GM20431 (cell line): ENCODE results near the gene ODAD4.
"Not testable (repeated sequence)": the region's sequence is repeated elsewhere in the genome, so short reads cannot be mapped to it uniquely, and the experiment has no call there.

Source experiments
- in situ Hi-C: fragments of 300-500 bp; cut with MseI, MboI; formaldehyde crosslinking; loops from one replicate; pipeline ENCODE4 v1.15.0; 2020; ENCODE audit warnings: low sequenced_read_pairs; ENCODE audit not compliant: unreplicated experiment

ODAD4 gene

DNA sequence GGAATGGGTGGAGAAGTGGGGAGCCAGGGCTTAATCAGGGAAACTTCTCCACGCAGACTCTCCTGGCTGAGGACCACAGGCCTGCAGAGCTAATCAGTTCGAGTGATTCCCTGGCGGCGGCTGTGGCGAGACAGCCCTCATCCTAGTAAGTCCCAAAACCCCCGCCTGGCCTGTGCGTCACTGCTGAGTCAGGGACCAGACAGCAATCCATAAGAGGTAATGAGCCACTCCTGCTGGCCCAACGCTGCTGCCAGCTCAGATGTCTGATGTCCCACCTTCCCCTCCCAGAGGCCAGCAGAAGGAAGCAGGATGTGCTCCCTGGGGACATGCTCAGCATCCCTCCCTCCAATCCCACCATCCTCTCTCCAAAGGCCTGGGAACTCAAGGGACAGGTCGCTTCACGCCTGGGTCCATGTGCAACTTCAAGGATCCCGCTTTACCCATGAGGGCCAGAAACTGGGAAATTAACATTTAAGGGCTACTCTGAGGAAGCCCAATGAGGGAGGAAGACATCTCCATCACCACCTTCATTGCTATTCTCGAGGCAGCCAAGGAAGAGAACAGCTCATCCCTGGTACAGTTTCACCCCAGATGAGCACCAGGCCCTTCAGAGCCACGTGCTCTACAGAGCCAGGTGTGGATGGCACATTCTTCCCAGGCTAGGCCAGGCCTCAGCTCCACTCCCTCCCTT is 19.6 kb upstream of the ODAD4 start:
- in situ Hi-C loops: no loop called here

DNA sequence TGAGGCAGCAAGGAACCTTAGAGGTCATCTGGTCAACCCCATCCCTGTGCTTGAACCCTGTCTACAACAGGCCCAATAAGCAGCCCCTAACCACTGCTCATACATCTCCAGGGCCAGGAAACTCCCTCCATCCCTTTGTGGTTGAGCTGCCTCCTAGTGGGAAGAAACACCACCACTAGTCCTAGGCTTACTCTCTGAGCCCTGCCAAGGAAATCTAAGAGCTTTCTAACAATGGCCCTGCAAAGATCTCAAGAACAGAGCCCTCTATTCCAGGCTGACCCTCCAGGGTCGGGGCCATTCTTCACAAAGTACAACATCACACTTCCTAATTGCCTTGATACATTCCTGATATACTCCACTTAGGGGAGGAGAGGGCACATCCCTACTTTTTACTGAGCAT is 17.5 kb upstream of the ODAD4 start:
- in situ Hi-C loops: no loop called here

DNA sequence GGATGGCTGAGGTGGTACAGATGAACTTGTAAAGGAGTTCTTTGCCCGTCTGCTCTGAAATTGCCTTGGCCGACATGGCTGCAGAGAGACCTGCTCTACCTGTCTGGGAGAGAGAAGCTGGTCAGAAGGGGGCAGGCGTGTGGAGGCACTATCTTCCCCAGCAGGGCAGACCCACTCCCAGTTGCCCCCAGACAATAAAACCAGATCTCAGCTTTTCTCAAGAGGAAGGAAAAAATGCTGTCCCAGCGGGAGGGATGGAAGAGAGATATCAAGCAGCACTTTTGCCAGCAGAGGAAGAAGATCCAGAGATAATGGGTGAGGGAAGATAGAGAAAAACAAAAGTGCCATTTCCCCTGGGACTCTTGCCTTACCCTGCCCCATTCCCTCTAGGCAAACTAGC is 16.6 kb upstream of the ODAD4 start:
- in situ Hi-C loops: no loop called here

DNA sequence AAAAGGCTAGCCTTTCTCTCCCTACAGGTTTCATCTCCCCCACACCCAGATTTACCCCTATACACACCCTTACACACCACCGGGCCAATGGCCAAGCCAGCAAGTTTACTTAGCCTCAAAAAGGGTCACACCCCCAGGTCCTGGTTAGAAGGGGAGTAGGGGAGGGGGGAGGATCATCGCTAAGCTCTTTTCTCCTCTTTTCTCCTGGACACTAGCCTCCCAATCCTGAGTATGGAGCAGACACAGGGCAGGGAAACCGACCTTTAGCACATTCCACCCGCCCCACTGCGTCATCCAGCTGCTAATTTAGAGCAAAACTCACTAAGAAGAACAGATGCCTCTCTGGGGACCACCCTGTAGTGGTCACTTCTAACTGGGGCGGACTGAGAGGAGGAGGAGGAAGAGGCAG is 16.1 kb upstream of the ODAD4 start:
- in situ Hi-C loops: no loop called here

GRCh38 chr17:41915020-41915419 is 15.4 kb upstream of the ODAD4 start:
- in situ Hi-C loops: no loop called here

GRCh38 chr17:41915566-41915965 is 14.9 kb upstream of the ODAD4 start:
- in situ Hi-C loops: no loop called here

DNA sequence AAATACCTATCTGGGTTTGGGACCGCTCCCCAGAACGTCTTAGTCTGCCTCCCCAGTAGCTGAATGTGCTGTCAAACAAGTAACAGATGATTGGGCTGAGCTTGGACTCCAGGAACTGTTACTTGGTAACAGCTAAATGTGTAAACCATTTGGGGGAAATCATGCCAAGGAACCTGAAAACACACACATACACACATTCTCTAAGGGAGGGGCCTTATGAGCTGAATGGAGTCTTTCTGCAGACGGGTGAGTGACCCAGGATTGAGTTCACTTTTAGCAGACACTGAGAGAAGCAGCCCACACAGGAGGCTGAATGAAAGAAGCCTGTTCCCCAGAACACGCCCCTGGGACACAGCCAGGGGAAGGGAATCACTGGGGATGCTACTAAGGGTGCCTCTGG is 13.2 kb upstream of the ODAD4 start:
- in situ Hi-C loops: no loop called here

DNA sequence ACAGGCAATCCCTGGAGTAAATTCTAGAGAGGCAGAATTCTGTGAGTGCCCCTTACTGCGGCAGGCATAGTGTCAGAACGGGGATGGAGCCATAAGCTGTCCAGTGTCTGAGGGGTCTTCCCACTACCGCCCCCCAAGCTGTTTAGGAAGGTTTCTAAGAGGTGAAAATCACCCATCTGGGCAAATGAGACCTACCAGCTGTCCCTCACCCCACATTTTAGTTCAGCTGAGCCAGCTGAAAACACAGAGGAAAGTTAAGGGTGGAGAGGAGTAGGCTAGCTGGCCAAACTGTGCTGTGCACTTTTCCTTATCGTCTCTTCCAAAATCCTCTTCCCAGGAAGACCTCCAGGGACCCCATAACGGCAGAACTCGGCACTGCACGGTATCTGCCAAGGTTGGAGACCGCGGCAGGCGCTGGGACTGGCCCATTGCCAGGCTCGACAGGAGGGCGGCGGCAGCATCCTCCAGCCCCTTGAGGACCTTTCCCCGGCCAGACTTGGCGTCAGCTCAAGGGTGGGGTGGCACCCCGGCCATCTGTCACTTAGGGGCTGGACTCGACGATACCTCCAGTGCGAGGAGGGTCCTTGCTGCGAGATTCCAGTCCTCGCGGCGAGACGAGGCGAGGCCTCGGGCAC is 12.6 kb upstream of the ODAD4 start:
- in situ Hi-C loops: no loop called here

DNA sequence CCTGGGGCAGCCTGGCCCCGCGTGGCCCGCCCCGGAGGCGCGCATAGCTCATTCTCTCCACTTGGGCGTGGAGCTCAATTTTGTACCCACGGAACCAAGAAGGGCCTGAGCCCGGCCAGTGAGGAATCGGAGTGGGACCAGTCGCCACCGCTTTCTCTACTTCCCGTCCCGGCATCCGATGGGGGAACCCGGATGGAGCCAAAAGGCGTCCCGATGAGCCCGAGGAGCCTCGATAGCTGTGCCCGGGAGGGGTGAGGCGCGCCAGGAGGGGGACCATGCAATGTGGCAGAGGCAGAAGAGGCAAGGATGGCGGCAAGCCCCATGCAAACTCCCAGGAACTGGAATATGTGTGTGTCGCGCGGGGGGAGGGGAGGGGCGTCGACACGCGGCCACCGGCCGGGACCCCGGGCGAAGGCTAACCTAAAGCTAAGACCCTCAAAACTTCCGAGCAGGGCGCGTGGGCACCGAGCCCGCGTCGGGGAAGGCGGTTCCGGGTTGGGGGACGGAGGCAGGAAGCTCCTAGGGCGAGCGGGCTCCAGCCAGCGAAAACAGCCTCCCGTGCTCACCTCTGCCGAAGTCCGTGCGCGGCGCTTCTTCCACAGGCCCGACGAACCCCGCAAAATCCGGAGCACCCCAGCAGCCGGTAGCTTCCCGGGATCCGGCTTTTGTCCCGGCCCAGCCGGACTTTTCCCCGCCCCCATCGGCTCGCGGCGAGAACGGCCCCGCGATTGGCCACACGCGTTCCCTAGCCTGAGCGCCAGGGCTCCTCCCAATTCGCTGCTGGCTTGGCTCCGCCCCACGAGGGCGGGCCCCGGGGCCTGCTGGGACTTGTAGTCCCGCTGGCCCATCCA is 11.9 kb upstream of the ODAD4 start, which contains the start of gene ACLY:
Gene ACLY (minus strand): TSS at position 638 of the 851 bp plus-strand sequence. CDS start 5,078 bp downstream, outside the sequence.
- in situ Hi-C loops: no loop called here

- in situ Hi-C loops: no loop called here
These were observed 11.1 kb upstream of the ODAD4 start for GRCh38 chr17:41919165-41919817.

DNA sequence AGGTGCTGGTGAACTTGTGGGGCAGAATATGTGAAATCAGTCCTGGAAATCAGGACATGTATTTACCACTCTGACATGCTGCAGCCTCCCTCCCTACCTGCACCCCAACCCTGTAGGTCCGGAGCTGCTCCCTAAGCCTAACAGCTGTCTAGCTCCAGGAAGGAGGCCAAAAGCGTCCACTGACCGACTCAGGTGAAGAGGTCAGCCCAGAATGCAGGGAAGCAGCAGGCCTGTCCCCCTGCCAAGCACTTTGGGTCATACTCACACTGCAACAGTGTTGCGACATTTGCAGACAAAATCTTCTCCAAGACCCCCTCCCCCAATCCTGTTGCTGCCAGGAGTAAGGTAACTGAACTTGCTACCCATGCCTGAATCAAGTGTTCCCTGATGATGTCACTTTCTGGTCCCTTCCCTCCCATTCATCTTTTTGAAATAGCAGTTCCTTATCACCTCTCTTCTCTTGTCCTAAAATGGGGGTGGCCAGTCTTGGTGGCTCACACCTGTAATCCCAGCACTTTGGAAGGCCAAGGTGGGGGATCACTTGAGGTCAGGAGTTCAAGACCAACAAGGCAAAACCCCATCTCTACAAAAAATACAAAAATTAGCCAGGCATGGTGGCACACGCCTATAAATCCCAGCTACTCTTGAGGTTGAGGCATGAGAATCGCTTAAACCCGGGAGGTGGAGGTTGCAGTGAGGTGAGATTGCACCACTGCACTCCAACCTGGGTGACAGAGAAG is 10.4 kb upstream of the ODAD4 start:
- in situ Hi-C loops: no loop called here

- in situ Hi-C loops: no loop called here
These were observed 9.8 kb upstream of the ODAD4 start for GRCh38 chr17:41920580-41920955.

DNA sequence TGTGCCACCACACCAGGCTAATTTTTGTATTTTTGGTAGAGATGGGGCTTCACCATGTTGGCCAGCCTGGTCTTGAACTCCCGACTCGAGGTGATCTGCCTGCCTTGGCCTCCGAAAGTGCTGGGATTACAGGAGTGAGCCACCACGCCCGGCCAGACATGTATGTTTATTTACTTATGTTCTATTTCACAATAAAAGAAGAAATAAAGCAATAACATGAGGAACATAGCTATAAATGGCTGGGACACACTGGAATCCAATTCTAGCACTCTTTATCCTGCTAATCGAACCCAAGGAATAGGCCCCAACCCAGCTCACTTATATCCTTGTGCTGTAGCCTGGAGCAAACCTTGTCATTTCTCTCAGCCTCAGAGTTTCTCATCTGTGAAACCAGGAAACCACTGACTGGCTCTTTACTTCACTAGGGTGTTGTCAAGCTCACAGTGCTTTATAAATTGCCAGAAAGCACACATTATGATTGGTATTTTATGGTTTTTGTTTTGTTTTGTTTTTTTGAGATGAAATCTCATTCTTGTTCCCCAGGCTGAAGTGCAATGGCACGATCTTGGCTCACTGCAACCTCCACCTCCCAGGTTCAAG is 4.3 kb upstream of the ODAD4 start:
- in situ Hi-C loops: no loop called here

DNA sequence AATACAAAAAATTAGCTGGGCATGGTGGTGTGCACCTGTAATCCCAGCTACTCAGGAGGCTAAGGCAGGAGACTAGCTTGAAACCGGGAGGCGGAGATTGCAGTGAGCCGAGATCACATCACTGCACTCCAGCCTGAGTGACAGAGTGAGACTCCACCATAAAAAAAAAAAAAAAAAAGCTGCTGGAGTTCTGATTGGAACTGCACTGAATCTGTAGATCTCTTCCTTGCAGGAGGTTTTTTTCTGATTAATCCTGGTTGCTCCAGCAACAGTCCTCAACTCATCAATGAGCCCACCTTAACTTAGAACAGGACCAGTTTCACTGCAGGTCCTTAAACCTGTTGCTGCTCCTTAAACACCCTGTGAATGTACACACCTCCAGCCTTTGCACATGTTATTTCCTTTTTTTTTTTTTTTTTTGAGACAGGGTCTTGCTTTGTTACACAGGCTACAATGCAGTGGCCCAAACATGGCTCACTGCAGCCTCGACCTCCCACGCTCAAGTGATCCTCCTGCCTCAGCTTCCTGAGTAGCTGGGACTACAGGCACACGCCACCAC is 1.6 kb upstream of the ODAD4 start:
- in situ Hi-C loops: no loop called here

GRCh38 chr17:41930833-41931156 is 378 bp downstream of the ODAD4 start:
- in situ Hi-C loops: not testable (repeated sequence)

DNA sequence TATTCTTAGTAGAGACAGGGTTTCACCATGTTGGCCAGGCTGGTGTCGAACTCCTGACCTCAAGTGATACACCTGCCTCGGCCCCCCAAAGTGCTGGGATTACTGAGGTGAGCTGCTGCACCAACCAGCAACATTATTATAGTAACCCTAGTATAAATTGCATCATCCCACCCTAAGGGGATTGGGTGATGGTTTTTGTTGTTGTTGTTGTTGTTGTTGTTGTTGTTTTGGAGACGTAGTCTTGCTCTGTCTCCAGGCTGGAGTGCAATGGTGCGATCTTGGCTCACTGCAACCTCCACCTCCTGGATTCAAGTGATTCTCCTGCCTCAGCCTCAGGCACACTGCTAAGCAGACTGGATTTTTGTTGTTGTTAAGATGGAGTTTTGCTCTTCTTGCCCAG is 1.3 kb downstream of the ODAD4 start:
- in situ Hi-C loops: not testable (repeated sequence)

GRCh38 chr17:41932816-41933389 is 2.5 kb downstream of the ODAD4 start:
- in situ Hi-C loops: no loop called here

GRCh38 chr17:41935641-41936040 is 5.2 kb downstream of the ODAD4 start:
- in situ Hi-C loops: no loop called here
